Thoracic aorta endothelial cell (primary cell): ENCODE measurements around the gene AOX1. TPM values are rescaled to one million over a fixed set of nuclear protein-coding genes. Genes with fewer than 3 reads are reported as not detected.

Experiments
- total RNA-seq: library from RNA; depleted of rRNA; stranded (reverse); fragments of >200 nt; gene quantifications from 2 replicates; pipeline ENCODE4 v1.2.3, GENCODE V29; 2012

The AOX1 gene
- total RNA-seq: 6.9 and 8.6 TPM in 2 replicates

DNA sequence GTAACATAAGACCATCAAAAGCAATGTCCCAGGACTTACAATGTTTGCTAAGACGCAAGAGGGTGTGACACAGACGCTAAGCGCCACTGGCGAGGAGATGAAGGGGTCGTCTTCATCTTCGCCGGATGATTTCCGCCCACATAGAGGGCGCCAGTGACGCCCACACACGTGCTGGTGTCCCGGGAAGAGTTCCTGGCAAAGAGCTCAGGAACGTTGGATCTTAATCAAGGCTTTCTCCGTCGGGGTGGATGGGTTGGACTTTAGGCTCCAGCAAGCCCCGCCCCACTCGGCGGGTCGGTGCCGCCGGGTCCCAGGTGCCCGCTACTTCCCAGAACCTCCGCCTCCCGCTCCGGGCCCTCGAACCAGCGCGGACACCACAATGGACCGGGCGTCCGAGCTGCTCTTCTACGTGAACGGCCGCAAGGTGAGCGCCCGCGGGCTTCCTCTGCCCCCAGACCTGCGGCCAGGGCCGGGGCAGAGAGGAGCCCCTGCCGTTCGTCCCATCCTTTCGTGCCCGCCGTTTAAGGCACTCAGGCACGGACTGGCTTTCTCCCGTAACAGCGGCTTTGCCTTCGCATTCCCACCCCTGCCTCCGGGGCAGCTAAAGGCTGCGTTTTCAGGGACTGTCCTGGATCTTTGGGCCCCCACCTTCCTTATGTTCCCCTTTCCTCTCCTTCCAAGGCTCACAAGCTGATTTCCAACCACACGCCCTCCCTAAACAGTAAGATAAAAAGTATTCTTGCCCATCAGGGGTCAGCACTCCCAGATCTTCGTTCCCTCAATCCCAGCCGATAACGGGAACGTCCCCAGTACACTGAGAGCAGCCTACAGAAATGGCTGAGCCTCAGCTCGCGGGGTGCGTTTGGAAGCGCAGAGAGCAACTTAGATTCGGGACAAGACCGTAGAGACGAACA is at the start of gene AOX1:
TSS of gene AOX1 (plus strand) at position 285 of the 914 bp plus-strand sequence. CDS start at position 380, 95 bp downstream.

Other genes starting within 250 kb of the AOX1 start
- gene KCTD18, start 75.9 kb upstream of the AOX1 start, total RNA-seq: 8.3 and 9.2 TPM in 2 replicates
- gene SGO2, start 59.8 kb upstream of the AOX1 start, total RNA-seq: 33.1 and 44.5 TPM in 2 replicates
- gene BZW1, start 225.9 kb downstream of the AOX1 start, total RNA-seq: 1,049 and 1,370 TPM in 2 replicates